ENCODE measurements around the gene OR5D16.

- TF ChIP-seq, protein P1, sequence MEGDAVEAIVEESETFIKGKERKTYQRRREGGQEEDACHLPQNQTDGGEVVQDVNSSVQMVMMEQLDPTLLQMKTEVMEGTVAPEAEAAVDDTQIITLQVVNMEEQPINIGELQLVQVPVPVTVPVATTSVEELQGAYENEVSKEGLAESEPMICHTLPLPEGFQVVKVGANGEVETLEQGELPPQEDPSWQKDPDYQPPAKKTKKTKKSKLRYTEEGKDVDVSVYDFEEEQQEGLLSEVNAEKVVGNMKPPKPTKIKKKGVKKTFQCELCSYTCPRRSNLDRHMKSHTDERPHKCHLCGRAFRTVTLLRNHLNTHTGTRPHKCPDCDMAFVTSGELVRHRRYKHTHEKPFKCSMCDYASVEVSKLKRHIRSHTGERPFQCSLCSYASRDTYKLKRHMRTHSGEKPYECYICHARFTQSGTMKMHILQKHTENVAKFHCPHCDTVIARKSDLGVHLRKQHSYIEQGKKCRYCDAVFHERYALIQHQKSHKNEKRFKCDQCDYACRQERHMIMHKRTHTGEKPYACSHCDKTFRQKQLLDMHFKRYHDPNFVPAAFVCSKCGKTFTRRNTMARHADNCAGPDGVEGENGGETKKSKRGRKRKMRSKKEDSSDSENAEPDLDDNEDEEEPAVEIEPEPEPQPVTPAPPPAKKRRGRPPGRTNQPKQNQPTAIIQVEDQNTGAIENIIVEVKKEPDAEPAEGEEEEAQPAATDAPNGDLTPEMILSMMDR (IDR thresholded peaks at IDR 0.05), result no peak
- TF ChIP-seq ZFX (IDR thresholded peaks at IDR 0.05; ENCODE audit: borderline replicate concordance), result no peak
Measured at GRCh38 chr11:55847453-55847852, 8.9 kb downstream of the OR5D16 start.
